ENCODE measurements around the gene TMEM123.

Gene TMEM123

GRCh38 chr11:102357116-102357515 is 95.4 kb downstream of the TMEM123 start:
- no peak for DNase-seq

- peak; percentile 30 for DNase-seq
Observed at GRCh38 chr11:102347462-102348370, 104.8 kb downstream of the TMEM123 start.

GRCh38 chr11:102346748-102347461 is 105.7 kb downstream of the TMEM123 start, which contains the start of gene BIRC2:
TSS of gene BIRC2 (plus strand) at chr11:102347214. CDS start at chr11:102349855, 2,641 bp downstream.
- peak; percentile 96 for DNase-seq

- DNase-seq: no peak
Observed at GRCh38 chr11:102346456-102346747, 106.2 kb downstream of the TMEM123 start.

All from CD4-positive, alpha-beta T cell treated with Interleukin-17A for 4 hours (primary cell).